ENCODE measurements around the gene ANKRD16.

Gene ANKRD16

GRCh38 chr10:5905854-5906507 lies 16.3 kb upstream of the ANKRD16 start:
- no peak for DNase-seq
- Histone ChIP-seq H3K27ac (ENCODE audit: insufficient read depth, low read length, poor library complexity, severe bottlenecking) (no peak overlapping the region), H3K9me3 (ENCODE audit: control insufficient read depth, low read length) (no peaks in the 10 kb centered on the region), H3K27me3 (replicated peaks; ENCODE audit: control insufficient read depth, insufficient read depth, low read length, poor library complexity, severe bottlenecking) (no peaks in the 10 kb centered on the region), H3K36me3 (ENCODE audit: control insufficient read depth, insufficient read depth, low read length) (peaks cover 24% of the 10 kb centered on the region), H3K4me3 (ENCODE audit: insufficient read depth, low read depth, low read length, poor library complexity, severe bottlenecking) (no peak overlapping the region), H3K4me1 (ENCODE audit: control insufficient read depth, insufficient read depth, low read length, poor library complexity, severe bottlenecking) (no peaks in the 10 kb centered on the region)

- H3K9me3 ChIP-seq (ENCODE audit: control insufficient read depth, low read length): no peaks in the 10 kb centered on the region
- H3K27me3 ChIP-seq (replicated peaks; ENCODE audit: control insufficient read depth, insufficient read depth, low read length, poor library complexity, severe bottlenecking): no peaks in the 10 kb centered on the region
- no peak for DNase-seq
- H3K4me3 ChIP-seq (ENCODE audit: insufficient read depth, low read depth, low read length, poor library complexity, severe bottlenecking): no peak overlapping the region
- H3K36me3 ChIP-seq (ENCODE audit: control insufficient read depth, insufficient read depth, low read length): peaks cover 12% of the 10 kb centered on the region
- H3K27ac ChIP-seq (ENCODE audit: insufficient read depth, low read length, poor library complexity, severe bottlenecking): no peak overlapping the region
- H3K4me1 ChIP-seq (ENCODE audit: control insufficient read depth, insufficient read depth, low read length, poor library complexity, severe bottlenecking): no peaks in the 10 kb centered on the region
These were observed 14.5 kb upstream of the ANKRD16 start for GRCh38 chr10:5904227-5904626.

- no peaks in the 10 kb centered on the region for H3K27me3 ChIP-seq (replicated peaks; ENCODE audit: control insufficient read depth, insufficient read depth, low read length, poor library complexity, severe bottlenecking)
- H3K27ac ChIP-seq (ENCODE audit: insufficient read depth, low read length, poor library complexity, severe bottlenecking): no peak overlapping the region
- DNase-seq: no peak
- H3K36me3 ChIP-seq (ENCODE audit: control insufficient read depth, insufficient read depth, low read length): peaks cover 5% of the 10 kb centered on the region
- H3K4me1 ChIP-seq (ENCODE audit: control insufficient read depth, insufficient read depth, low read length, poor library complexity, severe bottlenecking): no peaks in the 10 kb centered on the region
- H3K4me3 ChIP-seq (ENCODE audit: insufficient read depth, low read depth, low read length, poor library complexity, severe bottlenecking): no peak overlapping the region
- H3K9me3 ChIP-seq (ENCODE audit: control insufficient read depth, low read length): no peaks in the 10 kb centered on the region
These were observed 13.9 kb upstream of the ANKRD16 start for GRCh38 chr10:5903563-5903962.

- Histone ChIP-seq H3K9me3 (ENCODE audit: control insufficient read depth, low read length) (no peaks in the 10 kb centered on the region), H3K27ac (ENCODE audit: insufficient read depth, low read length, poor library complexity, severe bottlenecking) (no peak overlapping the region), H3K36me3 (ENCODE audit: control insufficient read depth, insufficient read depth, low read length) (peaks cover 5% of the 10 kb centered on the region), H3K27me3 (replicated peaks; ENCODE audit: control insufficient read depth, insufficient read depth, low read length, poor library complexity, severe bottlenecking) (no peaks in the 10 kb centered on the region), H3K4me3 (ENCODE audit: insufficient read depth, low read depth, low read length, poor library complexity, severe bottlenecking) (no peak overlapping the region), H3K4me1 (ENCODE audit: control insufficient read depth, insufficient read depth, low read length, poor library complexity, severe bottlenecking) (no peaks in the 10 kb centered on the region)
- DNase-seq: no peak
These were observed 13.0 kb upstream of the ANKRD16 start for GRCh38 chr10:5902511-5903274.

GRCh38 chr10:5900247-5900646 lies 10.6 kb upstream of the ANKRD16 start:
- H3K9me3 ChIP-seq (ENCODE audit: control insufficient read depth, low read length): no peaks in the 10 kb centered on the region
- no peaks in the 10 kb centered on the region for H3K27me3 ChIP-seq (replicated peaks; ENCODE audit: control insufficient read depth, insufficient read depth, low read length, poor library complexity, severe bottlenecking)
- H3K36me3 ChIP-seq (ENCODE audit: control insufficient read depth, insufficient read depth, low read length): peaks cover 5% of the 10 kb centered on the region
- no peak for DNase-seq
- no peak overlapping the region for H3K27ac ChIP-seq (ENCODE audit: insufficient read depth, low read length, poor library complexity, severe bottlenecking)
- no peaks in the 10 kb centered on the region for H3K4me1 ChIP-seq (ENCODE audit: control insufficient read depth, insufficient read depth, low read length, poor library complexity, severe bottlenecking)
- no peak overlapping the region for H3K4me3 ChIP-seq (ENCODE audit: insufficient read depth, low read depth, low read length, poor library complexity, severe bottlenecking)

- no peaks in the 10 kb centered on the region for H3K27me3 ChIP-seq (replicated peaks; ENCODE audit: control insufficient read depth, insufficient read depth, low read length, poor library complexity, severe bottlenecking)
- no peak overlapping the region for H3K4me3 ChIP-seq (ENCODE audit: insufficient read depth, low read depth, low read length, poor library complexity, severe bottlenecking)
- H3K36me3 ChIP-seq (ENCODE audit: control insufficient read depth, insufficient read depth, low read length): peaks cover 5% of the 10 kb centered on the region
- DNase-seq: no peak
- H3K27ac ChIP-seq (ENCODE audit: insufficient read depth, low read length, poor library complexity, severe bottlenecking): no peak overlapping the region
- no peaks in the 10 kb centered on the region for H3K9me3 ChIP-seq (ENCODE audit: control insufficient read depth, low read length)
- no peaks in the 10 kb centered on the region for H3K4me1 ChIP-seq (ENCODE audit: control insufficient read depth, insufficient read depth, low read length, poor library complexity, severe bottlenecking)
These were observed 8.5 kb upstream of the ANKRD16 start for GRCh38 chr10:5898163-5898562.

GRCh38 chr10:5897504-5897903 lies 7.8 kb upstream of the ANKRD16 start:
- DNase-seq: no peak
- H3K4me3 ChIP-seq (ENCODE audit: insufficient read depth, low read depth, low read length, poor library complexity, severe bottlenecking): no peak overlapping the region
- no peaks in the 10 kb centered on the region for H3K27me3 ChIP-seq (replicated peaks; ENCODE audit: control insufficient read depth, insufficient read depth, low read length, poor library complexity, severe bottlenecking)
- no peak overlapping the region for H3K27ac ChIP-seq (ENCODE audit: insufficient read depth, low read length, poor library complexity, severe bottlenecking)
- no peaks in the 10 kb centered on the region for H3K4me1 ChIP-seq (ENCODE audit: control insufficient read depth, insufficient read depth, low read length, poor library complexity, severe bottlenecking)
- no peaks in the 10 kb centered on the region for H3K9me3 ChIP-seq (ENCODE audit: control insufficient read depth, low read length)
- peaks cover 5% of the 10 kb centered on the region for H3K36me3 ChIP-seq (ENCODE audit: control insufficient read depth, insufficient read depth, low read length)

GRCh38 chr10:5897053-5897340 lies 7.3 kb upstream of the ANKRD16 start:
- Histone ChIP-seq H3K27ac (ENCODE audit: insufficient read depth, low read length, poor library complexity, severe bottlenecking) (no peak overlapping the region), H3K4me3 (ENCODE audit: insufficient read depth, low read depth, low read length, poor library complexity, severe bottlenecking) (no peak overlapping the region), H3K4me1 (ENCODE audit: control insufficient read depth, insufficient read depth, low read length, poor library complexity, severe bottlenecking) (no peaks in the 10 kb centered on the region), H3K27me3 (replicated peaks; ENCODE audit: control insufficient read depth, insufficient read depth, low read length, poor library complexity, severe bottlenecking) (no peaks in the 10 kb centered on the region), H3K9me3 (ENCODE audit: control insufficient read depth, low read length) (no peaks in the 10 kb centered on the region), H3K36me3 (ENCODE audit: control insufficient read depth, insufficient read depth, low read length) (peaks cover 5% of the 10 kb centered on the region)
- DNase-seq: no peak

- H3K4me1 ChIP-seq (ENCODE audit: control insufficient read depth, insufficient read depth, low read length, poor library complexity, severe bottlenecking): no peaks in the 10 kb centered on the region
- H3K36me3 ChIP-seq (ENCODE audit: control insufficient read depth, insufficient read depth, low read length): peaks cover 5% of the 10 kb centered on the region
- H3K27ac ChIP-seq (ENCODE audit: insufficient read depth, low read length, poor library complexity, severe bottlenecking): no peak overlapping the region
- no peak overlapping the region for H3K4me3 ChIP-seq (ENCODE audit: insufficient read depth, low read depth, low read length, poor library complexity, severe bottlenecking)
- H3K9me3 ChIP-seq (ENCODE audit: control insufficient read depth, low read length): no peaks in the 10 kb centered on the region
- H3K27me3 ChIP-seq (replicated peaks; ENCODE audit: control insufficient read depth, insufficient read depth, low read length, poor library complexity, severe bottlenecking): no peaks in the 10 kb centered on the region
- no peak for DNase-seq
These were observed 6.7 kb upstream of the ANKRD16 start for GRCh38 chr10:5896208-5897052.

- no peak overlapping the region for H3K27ac ChIP-seq (ENCODE audit: insufficient read depth, low read length, poor library complexity, severe bottlenecking)
- peaks cover 5% of the 10 kb centered on the region for H3K36me3 ChIP-seq (ENCODE audit: control insufficient read depth, insufficient read depth, low read length)
- peaks cover 3% of the 10 kb centered on the region for H3K4me1 ChIP-seq (ENCODE audit: control insufficient read depth, insufficient read depth, low read length, poor library complexity, severe bottlenecking)
- H3K27me3 ChIP-seq (replicated peaks; ENCODE audit: control insufficient read depth, insufficient read depth, low read length, poor library complexity, severe bottlenecking): no peaks in the 10 kb centered on the region
- DNase-seq: no peak
- no peak overlapping the region for H3K4me3 ChIP-seq (ENCODE audit: insufficient read depth, low read depth, low read length, poor library complexity, severe bottlenecking)
- no peaks in the 10 kb centered on the region for H3K9me3 ChIP-seq (ENCODE audit: control insufficient read depth, low read length)
These were observed 6.1 kb upstream of the ANKRD16 start for GRCh38 chr10:5895804-5896203.
